ENCODE data around the gene BNIP5. TPM values are rescaled to one million over a fixed set of nuclear protein-coding genes. Genes with fewer than 3 reads are reported as not detected.
"Not testable (repeated sequence)": the region's sequence is repeated elsewhere in the genome, so short reads cannot be mapped to it uniquely, and the experiment has no call there.

BNIP5 gene
- total RNA-seq, 1 donor from 2014 or later = not detected

GRCh38 chr6:36368421-36368820 lies 31.7 kb upstream of the BNIP5 start:
- intact Hi-C loops (cut with micrococcal nuclease) = no loop called here

- intact Hi-C loops (cut with micrococcal nuclease) = no loop called here
These were observed 31.1 kb upstream of the BNIP5 start for GRCh38 chr6:36367743-36368142.

GRCh38 chr6:36364669-36365479 lies 28.2 kb upstream of the BNIP5 start:
- intact Hi-C loops (cut with micrococcal nuclease) = no loop called here

- intact Hi-C loops (cut with micrococcal nuclease) = not testable (repeated sequence)
These were observed 27.5 kb upstream of the BNIP5 start for GRCh38 chr6:36364061-36364635.

- intact Hi-C loops (cut with micrococcal nuclease) = not testable (repeated sequence)
These were observed 26.7 kb upstream of the BNIP5 start for GRCh38 chr6:36363371-36363752.

GRCh38 chr6:36362551-36363370 lies 26.1 kb upstream of the BNIP5 start:
- intact Hi-C loops (cut with micrococcal nuclease) = no loop called here

GRCh38 chr6:36361071-36361470 lies 24.4 kb upstream of the BNIP5 start:
- intact Hi-C loops (cut with micrococcal nuclease) = no loop called here

GRCh38 chr6:36360241-36361054 lies 23.8 kb upstream of the BNIP5 start:
- intact Hi-C loops (cut with micrococcal nuclease) = loop anchor here (1.0 kb wide), 7 partner anchors 19 to 439 kb away; partner anchors contain the start of genes MAPK14 and SRPK1

- intact Hi-C loops (cut with micrococcal nuclease) = no loop called here
These were observed 21.7 kb upstream of the BNIP5 start for GRCh38 chr6:36358226-36358915.

GRCh38 chr6:36357872-36358225 lies 21.2 kb upstream of the BNIP5 start:
- intact Hi-C loops (cut with micrococcal nuclease) = no loop called here

- intact Hi-C loops (cut with micrococcal nuclease) = no loop called here
These were observed 19.1 kb upstream of the BNIP5 start for GRCh38 chr6:36355819-36356218.

- intact Hi-C loops (cut with micrococcal nuclease) = no loop called here
These were observed 16.8 kb upstream of the BNIP5 start for GRCh38 chr6:36353411-36353915.

- intact Hi-C loops (cut with micrococcal nuclease) = no loop called here
These were observed 15.9 kb upstream of the BNIP5 start for GRCh38 chr6:36352477-36353157.

- intact Hi-C loops (cut with micrococcal nuclease) = no loop called here
These were observed 14.2 kb upstream of the BNIP5 start for GRCh38 chr6:36350681-36351571.

GRCh38 chr6:36350082-36350481 lies 13.4 kb upstream of the BNIP5 start:
- intact Hi-C loops (cut with micrococcal nuclease) = no loop called here

- intact Hi-C loops (cut with micrococcal nuclease) = no loop called here
These were observed 12.6 kb upstream of the BNIP5 start for GRCh38 chr6:36349240-36349639.

- intact Hi-C loops (cut with micrococcal nuclease) = no loop called here
These were observed 10.9 kb upstream of the BNIP5 start for GRCh38 chr6:36347621-36348020.

GRCh38 chr6:36346486-36347273 lies 10.0 kb upstream of the BNIP5 start:
- intact Hi-C loops (cut with micrococcal nuclease) = no loop called here
